22Rv1 (cell line): ENCODE measurements around the gene SCUBE1.

Source experiments
- ZFX ChIP-seq: fragments of 450-650 bp; IDR thresholded peaks from 2 replicates; pipeline ENCODE4 v1.6.1; 2017; ENCODE audit warnings: antibody characterized with exemption, borderline replicate concordance
- TF ChIP-seq, protein P1 (sequence below): fragments of 450-650 bp; IDR thresholded peaks from 2 replicates; pipeline ENCODE4 v1.5.1; 2017; ENCODE audit warnings: mild to moderate bottlenecking

- TF ChIP-seq, protein P1, sequence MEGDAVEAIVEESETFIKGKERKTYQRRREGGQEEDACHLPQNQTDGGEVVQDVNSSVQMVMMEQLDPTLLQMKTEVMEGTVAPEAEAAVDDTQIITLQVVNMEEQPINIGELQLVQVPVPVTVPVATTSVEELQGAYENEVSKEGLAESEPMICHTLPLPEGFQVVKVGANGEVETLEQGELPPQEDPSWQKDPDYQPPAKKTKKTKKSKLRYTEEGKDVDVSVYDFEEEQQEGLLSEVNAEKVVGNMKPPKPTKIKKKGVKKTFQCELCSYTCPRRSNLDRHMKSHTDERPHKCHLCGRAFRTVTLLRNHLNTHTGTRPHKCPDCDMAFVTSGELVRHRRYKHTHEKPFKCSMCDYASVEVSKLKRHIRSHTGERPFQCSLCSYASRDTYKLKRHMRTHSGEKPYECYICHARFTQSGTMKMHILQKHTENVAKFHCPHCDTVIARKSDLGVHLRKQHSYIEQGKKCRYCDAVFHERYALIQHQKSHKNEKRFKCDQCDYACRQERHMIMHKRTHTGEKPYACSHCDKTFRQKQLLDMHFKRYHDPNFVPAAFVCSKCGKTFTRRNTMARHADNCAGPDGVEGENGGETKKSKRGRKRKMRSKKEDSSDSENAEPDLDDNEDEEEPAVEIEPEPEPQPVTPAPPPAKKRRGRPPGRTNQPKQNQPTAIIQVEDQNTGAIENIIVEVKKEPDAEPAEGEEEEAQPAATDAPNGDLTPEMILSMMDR: no peak
- TF ChIP-seq ZFX: no peak
These were observed 130.1 kb downstream of the SCUBE1 start for GRCh38 chr22:43213051-43213450.
